Mucosa of gallbladder (tissue), 1 donor: ENCODE data around the gene IP6K1. TPM values are rescaled to one million over a fixed set of nuclear protein-coding genes. Genes with fewer than 3 reads are reported as not detected.
"Not testable (repeated sequence)": the region's sequence is repeated elsewhere in the genome, so short reads cannot be mapped to it uniquely, and the experiment has no call there.

Experiments
- DNase-seq: peaks from one replicate; pipeline ENCODE4 v3.0.0-alpha.2; 2020; ENCODE audit warnings: low spot score
- total RNA-seq: library from RNA; stranded (reverse); gene quantifications from one replicate; pipeline ENCODE4 v1.2.1, GENCODE V29; 2021
- donor health status: DM: no; HTN: no; CAD: no.

Gene IP6K1
- total RNA-seq, result 46.1 TPM

DNA sequence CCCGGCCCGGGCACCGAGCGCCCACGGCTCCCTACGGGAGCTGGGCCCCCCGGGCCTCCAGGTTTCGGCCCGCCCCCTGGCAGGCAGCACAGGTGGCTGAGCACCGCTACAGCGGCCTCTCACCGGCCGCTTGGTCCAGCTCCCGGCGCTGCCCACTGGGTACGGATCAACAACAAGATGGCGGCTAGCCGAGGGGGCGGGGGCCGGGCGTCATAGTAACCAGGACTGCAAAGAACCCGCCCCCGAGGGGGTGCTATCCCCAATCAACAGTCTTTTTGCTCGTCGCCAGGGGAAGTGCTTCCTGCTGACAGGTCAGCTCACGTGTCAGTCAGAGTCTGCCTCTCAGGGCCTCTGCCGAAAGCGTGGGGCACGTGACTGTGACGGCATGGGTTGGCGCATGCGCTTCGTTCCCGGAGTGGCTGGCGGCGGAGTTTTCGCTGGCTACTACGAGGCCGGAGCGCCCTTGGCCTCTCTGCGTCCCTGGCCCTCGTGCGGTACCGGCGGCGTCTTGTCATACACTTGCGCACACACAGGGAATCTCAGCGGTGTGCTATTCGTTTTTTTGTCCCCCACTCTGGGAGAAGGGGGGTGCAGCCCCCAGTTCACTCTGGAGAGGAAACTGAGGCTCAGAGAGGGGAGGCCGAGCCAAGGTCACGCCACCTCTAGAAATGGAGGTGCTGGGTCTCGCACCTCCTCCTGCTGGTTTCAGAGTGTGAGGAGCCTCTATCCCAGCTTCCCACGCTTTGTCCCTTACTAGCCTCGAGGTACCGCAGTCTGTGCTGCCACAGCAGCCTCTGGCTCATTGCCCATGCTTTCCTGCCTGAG lies at the start of gene IP6K1:
IP6K1 (minus strand) TSS at position 186 of the 825 bp plus-strand sequence. CDS start 38,502 bp downstream, outside the sequence.
- peak; percentile 100 for DNase-seq

DNA sequence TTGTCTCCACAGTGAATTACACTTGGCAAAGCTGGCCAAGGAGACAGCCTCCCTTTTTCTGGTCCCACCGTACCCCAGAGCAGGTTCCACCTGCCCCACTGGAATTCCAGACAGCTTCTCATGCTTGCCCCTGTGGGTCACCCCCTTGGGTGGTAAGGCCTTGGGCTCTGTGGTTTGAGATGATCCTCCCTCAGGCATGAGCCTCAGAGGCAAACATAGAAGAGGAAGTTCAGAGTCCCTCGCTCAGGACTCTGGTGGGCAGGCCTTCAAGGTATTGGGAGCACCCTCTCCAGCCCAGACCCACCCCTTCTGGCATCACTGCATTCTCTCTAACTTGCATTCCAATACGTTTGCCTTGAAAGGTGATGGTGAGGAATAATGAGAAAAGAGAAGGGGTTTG lies 45.0 kb upstream of the IP6K1 start:
- DNase-seq, result no peak

DNA sequence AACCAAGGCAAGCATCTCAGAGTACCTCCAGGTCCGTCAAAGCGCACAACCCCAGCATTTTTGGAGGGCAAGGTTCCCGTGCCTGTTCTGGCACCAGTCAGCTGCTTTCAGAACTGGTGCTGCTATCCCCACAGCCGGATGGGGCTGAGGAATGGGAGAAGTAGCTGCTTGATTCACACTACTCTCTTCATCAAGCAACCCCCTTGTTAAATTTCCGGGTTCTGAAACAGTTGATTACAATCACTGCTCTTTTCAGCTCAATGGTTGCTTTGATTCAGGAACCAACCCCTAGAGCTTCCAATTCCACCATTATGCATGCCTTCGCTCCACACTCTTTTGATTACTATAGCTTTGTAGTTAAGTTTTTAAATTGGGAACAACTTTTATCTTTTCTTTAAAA lies 39.7 kb upstream of the IP6K1 start:
- DNase-seq, result no peak

DNA sequence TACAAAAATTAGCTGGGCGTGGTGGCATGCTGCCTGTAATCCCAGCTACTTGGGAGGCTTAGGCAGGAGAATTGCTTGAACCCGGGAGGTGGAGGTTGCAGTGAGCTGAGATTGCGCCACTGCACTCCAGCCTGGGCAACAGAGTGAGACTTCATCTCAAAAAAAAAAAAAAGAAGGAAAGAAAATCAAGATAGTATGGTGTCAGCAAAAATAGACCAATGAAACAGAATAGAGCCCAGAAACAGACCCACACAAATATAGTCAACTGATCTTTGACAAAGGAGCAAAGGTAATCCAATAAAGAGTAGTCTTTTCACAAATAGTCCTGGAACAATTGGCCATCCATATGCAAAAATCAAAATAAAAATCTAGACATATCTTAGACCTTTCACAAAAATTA lies 36.8 kb upstream of the IP6K1 start:
- not testable (repeated sequence) for DNase-seq

DNA sequence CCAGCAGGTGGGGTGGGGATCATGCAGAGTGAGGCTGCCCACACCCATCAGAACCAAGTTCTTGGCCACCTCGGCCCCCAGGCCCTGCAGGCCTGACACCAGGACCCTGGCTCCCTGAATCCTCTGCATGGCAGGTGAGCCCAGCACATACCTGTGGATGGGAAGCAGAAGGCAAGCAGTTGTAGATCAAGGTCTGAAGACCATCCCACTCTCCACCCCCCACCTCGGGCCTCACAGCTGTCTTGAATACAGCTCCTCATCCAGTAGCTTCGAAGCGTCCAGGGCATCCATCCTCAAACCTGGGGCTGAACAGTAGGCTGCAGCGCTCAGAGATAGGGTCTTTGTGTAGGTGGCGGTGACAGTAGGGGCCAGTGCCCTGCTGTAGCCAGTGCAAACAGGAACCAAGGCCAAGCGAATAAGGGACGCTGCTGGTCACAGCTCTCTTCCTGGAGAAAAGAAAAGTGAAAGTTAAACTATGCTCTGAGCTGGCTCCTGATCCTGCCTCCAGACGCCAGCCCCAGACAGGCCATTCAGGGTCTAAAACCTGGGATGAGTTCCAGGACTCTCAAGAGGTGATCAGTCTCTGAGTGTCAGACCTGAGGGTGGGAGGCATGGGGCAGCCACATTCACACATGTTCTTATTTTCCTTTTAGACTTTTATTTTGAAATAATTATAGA lies 27.3 kb upstream of the IP6K1 start, which contains the start of gene UBA7:
UBA7 (minus strand) TSS at position 457 of the 678 bp plus-strand sequence; CDS start at position 291, 166 bp downstream.
- DNase-seq, result peak; percentile 60

DNA sequence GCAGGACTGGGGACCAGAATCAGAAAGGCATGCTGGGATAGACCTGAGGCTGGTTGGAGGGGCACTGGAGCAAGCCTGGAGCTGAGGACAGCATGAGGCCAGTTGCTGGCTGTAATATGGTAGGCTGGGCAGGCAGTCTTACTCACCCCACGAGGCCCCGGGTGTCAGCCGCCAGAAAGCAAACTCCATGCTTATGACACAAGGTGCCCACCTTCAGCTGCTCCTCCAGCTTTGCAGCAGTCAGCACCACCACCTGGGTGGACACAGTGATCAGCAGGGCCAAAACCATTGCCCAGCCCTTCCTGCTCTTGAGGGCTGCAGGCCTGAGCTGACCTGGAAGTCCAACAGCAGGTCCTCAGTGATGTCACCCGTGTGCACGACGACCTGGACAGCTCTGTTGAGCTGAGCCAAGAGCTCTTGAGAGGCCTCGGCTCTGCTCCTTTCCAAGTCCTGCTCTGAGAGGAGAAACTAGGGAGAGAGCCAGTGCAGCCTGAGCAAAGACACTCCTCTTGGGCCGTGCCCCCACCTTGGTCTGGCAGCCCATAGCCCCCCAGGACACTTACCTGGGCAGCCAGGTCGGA lies 26.7 kb upstream of the IP6K1 start:
- no peak for DNase-seq

DNA sequence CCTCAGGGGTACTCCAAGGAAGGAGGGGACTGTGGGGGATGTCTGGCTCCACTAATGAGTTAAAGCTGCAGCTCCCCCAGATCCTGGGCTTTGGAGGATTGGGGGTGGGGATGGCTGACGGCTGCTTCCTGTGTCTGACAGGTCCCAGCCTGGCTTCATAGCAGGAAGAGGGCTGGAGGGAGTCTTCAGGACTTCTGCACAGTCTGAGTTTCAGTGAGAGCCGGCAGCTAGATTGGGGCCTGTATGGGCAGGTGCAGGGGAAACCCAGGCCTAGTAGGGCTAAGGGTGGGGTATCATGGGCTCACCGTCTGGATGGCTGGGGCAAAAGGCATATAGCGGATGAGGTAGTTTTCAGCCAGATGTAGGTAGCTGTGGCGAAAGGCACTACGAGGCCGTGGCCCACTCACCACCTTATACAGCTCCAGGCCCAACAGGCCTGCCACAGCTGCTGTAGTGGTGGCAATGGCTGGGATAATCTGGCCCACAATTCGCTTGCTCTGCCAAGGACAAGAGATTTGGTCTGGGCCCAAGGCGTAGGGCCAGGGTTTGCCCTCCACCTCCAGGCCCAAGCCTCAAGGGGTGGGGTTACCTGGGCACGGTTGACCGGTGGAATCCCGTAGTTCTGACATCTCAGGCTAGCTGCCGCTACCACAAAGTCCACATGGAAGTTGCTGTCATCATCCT lies 21.2 kb upstream of the IP6K1 start:
- DNase-seq, result no peak

DNA sequence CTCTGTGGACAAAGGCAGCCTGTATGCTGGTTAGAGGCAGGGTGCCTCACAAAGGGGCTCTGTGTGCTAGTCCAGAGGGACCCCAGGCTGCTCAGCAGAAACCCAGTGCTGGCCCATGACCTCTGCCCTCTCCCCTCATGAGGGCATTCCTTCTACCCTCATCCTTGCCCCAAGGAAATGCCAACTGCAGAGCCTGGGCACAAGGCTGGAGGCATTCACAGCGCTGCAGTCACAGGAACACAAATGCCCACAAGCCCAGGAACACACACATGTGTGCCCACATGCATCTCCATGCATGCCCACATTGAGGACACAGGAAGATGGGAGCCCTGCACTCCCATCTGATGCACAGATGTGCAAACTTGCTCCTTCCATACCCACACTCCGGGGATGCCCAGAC lies 20.5 kb upstream of the IP6K1 start:
- no peak for DNase-seq

DNA sequence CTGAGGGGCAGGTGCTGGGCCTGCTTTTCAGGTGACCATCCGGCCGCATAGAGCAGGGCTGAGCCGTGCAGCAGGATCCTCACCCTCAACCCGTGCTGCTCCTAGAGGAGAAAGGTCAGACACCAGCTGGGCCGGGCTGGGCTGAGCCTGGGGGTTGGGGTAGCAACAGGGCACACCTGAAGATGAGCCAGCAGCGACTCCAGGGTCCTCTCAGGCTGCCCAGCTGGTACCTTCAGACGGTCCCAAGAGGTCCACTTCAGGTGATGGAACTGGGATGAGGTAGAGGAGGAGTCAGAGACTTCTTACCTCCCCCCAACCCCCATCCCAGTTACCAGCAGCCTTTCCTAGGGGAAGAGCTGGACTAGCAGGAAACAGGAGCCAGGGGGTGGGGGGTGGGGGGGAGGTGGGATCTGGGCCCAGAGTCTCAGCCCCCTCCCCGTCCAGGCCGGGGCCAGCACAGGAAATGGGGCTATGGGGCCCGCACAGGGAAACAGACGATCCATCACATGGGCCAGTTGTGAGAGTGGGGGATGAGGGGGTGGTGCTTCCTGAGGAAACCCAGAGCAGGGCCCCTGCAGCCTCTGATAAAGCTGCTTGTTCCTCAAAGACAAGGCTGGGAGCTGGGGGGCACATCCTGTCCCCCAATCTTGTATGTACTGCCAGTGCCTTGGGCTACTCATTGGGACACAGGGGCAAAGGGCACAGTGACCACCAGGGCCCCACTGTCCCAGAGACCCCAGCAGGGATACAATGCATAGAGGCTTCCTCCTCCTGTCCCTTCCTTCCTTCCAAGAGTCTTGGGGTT lies 19.8 kb upstream of the IP6K1 start:
- peak; percentile 42 for DNase-seq

DNA sequence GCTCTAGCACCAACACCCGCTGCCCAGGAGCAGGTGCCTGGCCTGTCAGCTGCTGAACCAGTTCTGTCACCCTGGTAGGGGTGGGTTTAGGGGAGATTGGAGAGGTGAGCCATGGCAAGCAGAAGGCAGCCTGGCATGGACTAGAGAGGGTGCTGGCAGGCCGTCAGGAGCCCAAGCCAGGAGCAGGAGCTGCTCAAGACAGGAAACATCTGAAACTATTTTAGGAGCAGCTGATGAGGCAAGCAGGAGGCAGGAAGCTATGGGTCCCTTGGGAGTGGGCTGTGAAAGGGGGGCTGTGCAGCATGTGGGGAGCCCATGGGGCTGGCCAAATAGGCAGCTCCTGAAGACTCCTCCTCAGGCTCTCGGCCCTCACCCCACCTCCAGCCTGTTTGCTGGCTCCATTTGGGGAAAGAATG lies 19.0 kb upstream of the IP6K1 start:
- peak; percentile 76 for DNase-seq

DNA sequence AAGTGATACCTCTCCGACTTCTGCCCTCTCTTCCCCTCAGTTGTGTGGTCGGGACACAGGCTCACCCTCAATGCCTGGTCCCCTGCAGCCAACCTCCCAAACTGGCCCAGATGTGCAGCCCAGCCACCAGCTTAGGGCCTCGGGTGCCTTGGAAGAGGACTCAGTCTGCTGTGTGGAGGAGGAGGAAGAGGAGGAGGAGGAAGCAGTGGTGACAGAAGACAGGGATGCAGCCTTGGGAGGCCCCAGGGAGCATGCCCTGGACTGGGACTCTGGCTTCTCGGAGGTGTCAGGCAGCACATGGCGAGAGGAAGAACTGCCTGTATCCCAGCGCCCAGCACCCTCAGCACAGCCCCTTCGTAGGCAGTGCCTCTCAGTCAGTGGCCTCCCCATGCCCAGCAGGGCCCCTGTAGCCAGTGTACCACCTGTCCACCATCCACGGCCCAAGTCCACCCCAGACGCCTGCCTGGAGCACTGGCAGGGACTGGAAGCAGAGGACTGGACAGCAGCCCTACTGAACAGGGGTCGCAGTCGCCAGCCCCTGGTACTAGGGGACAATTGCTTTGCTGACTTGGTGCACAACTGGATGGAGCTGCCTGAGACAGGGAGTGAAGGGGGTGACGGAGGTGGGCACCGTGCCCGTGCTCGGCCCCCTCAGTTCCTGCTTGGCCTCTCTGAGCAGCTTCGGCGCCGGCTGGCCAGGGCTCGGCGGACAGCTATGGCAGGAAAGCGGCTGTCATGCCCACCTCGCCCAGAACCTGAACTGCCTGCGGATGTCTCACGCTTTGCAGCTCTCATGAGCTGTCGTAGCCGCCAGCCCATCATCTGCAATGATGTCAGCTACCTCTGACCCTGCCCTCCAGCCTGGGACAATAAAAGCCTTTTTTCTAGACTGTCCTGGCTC lies 18.0 kb upstream of the IP6K1 start:
- DNase-seq, result no peak

DNA sequence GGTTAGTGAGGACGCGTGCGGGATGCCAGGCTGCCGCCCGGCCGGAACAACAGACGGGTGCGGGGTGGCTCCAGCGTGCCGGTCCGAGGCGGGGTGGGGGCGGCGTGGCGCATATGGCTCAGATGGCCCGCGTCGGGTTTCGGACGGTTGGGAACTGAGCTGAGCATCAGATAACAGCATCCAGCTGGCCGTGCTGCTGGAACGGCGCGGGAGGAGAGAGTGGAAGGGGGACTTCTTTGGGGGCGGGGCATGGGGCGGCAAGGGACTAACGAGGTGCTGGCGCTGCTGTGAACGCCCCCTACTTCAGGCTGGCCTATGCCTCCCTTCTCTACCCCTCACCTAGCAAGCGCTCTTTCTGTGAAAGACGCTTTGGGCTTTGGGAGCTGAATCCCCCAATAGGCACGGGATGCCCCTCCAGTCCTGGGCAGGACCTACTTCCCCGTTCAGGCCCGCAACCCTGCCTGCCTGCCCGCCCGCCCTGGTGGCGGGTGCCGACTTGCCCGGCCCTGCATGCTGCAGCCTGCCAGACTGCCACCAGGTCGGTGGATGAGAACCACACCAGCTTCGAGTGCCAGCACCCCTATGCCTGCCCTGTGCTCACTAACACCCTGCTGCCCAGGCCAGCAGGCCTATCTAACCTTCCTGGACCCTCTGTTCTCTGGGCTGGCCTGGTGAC lies 17.3 kb upstream of the IP6K1 start:
- no peak for DNase-seq

DNA sequence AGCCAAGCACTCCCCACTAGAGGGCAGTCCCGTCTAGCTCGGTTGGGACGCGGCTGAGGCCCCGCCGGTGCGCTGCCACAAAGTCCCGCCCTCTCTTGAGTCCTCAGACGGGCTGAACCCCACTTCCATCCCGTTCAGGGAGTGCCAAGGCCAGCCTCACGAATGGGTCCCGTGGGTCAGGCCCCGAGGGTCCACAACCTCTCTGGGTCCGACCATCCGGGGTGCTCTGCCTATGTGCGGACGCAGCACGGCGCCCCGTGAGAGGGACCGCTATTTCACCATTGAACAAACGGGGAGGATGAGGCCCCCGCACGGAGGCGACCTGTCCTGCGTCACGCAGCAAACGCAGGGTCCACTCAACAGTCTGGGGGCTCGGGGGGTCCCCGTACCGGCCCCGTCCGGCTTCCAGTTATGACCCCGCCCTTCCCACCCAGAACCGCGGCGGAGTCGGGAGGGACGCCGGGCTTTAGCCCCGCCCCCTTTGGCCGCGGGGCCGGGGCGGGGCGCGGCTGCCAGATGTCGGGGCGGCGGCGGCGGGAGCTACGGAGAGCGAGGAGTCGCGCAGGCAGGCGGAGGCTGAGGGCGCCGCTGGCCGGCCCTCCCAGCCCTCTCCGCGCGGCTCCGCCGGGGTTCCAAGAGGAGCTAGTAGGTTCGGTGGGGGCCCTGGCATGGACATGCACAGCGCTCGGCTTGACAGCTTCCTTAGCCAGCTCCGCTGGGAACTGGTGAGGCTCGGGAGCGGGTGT lies 16.6 kb upstream of the IP6K1 start, which contains the start of gene INKA1:
INKA1 (plus strand) TSS at position 543 of the 746 bp plus-strand sequence; CDS start at position 675, 132 bp downstream.
- peak; percentile 90 for DNase-seq

DNA sequence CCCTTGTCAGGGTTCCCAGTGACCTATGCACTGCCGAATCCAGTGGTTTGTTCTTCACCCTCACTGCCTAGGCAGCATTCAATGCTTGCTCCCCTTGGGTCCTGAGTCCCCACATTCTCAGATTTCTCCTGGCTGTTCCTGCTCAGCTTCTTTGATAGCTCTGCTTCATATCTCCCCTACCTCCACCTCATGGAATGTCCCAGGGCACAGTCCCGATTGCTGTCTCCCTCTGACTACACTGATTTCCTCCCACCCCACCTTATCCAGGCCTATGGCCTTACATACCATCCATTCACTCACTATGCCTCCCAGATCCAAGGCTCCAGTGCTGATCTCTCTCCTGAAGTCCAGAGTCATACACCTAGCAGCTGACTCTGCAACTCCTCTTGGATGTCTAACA lies 14.8 kb upstream of the IP6K1 start:
- no peak for DNase-seq

DNA sequence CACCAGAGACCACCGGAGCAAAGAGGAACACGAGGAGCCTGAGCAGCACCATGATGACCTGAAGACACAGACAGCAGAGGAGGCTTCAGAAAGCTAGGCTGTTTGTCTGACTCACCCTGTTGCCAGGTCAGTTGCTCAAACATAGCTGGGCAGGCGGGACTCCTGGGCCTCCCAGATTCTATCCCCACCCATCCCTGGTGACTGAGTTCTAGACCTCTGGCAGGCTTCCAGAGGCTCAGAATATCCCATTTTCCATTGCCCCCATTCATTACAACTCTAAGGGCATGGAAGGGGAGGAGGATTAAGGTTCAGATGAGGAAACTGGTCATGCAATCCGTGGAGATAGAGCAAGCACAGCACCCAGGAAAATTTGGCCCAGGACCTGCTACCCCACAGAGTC lies 13.4 kb upstream of the IP6K1 start, which contains the start of gene CDHR4:
CDHR4 (minus strand) TSS at position 113 of the 400 bp plus-strand sequence; CDS start at position 52, 61 bp downstream.
- no peak for DNase-seq

DNA sequence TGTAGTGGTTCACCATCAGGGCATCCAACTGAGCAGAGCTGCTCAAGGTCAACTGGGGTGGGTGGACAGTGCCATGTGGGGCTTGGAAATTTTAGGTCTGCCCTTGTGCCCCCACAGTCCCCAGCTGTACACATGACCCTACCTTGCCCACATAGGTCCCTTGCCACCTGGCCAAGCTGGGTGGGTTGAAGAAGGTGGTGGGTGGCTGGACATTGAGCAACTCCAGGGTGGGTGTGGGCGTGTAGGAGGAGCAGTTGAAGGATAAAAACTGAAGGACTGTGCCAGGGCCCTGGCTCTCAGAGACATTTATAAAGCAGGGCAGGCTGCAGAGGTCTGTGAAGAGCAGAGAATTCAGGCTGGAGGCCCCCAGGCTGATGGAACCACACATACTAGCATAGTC lies 12.8 kb upstream of the IP6K1 start:
- no peak for DNase-seq

DNA sequence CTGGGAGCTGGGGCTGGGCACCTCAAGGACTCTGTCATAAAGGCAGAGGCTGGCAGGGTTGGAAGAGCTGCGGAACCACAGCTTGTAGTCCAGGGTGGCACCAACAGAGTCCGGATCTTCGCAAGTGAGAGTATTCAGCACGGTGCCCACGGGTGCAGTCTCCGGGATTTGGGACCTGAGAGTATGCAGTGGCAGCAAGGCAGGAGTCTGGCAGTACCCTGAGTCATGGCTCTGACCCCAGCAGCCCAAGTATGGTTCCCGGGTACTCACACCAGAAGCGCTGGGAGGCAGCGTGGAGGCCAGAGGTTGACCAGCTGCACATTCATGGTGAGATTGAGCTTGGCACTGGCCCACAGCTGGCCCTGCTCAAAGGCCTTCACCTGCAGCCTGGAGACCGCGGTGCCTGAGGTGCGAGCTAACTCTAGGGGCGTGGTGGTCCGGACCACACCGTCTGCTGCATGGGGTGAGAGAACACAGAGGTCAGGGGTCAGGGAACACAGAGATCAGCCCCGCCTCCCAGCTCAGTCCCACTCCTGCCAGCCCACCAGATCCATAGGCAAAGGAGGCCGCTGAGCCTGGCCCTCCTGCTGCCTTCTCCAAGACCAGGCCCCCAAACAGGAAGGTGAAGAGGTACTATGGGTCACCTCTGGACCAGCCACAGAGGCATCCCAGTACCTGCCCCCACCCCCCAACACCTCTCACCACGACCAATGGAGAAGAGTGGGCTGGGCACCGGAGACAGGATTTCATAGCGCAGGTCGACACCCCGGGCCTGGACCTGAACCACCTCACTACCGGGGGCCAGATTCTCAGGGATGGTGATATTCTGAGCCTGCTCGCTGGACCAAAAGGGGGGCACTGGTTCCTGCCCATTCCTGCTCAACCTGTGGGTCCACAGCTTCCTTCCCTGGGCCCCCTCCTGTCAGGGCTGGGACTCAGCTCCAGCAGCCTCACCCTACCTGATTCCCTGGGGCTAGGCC lies 8.9 kb upstream of the IP6K1 start:
- DNase-seq, result no peak
